GM19099 (cell line): ENCODE data around the gene ARFGAP1.

Experiments used
- POLR2A ChIP-seq: IDR thresholded peaks from 3 replicates; pipeline ENCODE4 v1.6.1; 2011; ENCODE audit warnings: low read depth; ENCODE audit not compliant: insufficient read length; ENCODE audit errors: extremely low read depth

The ARFGAP1 gene

DNA sequence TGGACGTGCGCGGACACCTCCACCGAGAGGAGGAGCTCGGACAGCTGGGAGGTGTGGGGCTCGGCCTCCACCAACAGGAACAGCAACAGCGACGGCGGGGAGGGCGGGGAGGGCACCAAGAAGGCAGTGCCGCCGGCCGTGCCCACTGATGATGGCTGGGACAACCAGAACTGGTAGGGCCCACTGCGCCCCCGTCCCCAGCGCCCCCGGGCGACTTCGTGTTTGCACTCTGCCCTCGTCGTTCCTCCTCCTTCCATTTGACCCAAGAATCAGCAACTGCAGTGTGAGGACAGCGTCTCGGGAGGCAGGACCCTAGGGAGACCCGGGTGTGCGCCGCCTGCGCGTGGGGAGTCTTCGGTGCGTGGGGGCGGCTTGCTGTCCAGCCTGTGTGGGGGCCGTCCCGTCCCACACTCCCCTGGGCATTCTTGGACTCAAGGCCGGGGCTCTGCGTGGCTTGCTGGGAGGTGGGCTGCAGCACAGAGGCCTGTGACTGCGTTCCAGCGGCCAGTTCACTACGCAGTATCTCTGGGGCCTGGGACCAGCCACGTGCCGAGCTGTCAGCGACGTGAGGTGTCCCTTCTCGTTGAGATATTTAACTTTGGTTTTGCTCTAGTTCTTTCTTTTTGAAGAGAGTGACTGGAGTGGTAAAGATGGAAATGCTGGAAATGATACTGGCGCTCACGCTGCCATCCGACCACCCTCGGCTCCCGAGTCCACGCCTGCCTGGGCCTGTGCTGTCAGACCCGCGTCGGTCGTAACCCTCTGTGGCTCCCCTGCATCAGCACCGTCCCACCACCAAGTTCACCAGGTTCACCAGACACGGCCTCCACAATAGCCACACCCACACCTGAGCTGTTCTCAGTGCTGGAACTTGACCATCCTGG is 15.3 kb downstream of the ARFGAP1 start:
- no peak for TF ChIP-seq POLR2A

- TF ChIP-seq POLR2A, result no peak
These were observed 16.1 kb downstream of the ARFGAP1 start for GRCh38 chr20:63288581-63289251.

GRCh38 chr20:63289311-63290135 is 16.9 kb downstream of the ARFGAP1 start:
- no peak for TF ChIP-seq POLR2A

DNA sequence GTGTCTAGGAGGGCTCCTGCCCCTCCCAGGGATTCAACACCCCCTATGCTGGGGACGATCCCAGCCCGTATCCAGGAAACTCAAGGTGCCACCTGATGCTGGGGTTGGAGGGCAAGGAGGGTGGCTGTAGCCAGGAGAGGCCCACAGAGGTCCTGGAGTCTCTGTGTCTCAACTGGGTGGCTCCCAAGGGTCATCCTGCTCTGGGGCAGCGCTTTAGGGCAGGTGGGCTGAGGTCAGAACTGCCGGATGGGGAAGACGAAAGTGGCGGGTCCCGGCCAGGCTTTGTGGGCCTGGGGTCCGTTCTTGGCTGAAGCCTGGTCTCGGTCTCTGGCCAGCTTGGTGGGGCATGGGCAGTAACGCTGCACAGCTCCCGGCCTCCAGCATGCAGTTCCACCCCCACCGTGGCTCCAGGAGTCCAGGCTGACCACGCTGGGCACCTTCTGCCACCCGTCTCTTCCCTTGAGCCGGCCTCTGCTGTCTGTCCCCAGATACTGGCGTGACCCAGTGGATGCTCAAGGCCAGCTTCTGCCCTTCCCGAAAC is 17.6 kb downstream of the ARFGAP1 start:
- TF ChIP-seq POLR2A, result no peak

GRCh38 chr20:63290677-63291472 is 18.3 kb downstream of the ARFGAP1 start:
- TF ChIP-seq POLR2A, result no peak

DNA sequence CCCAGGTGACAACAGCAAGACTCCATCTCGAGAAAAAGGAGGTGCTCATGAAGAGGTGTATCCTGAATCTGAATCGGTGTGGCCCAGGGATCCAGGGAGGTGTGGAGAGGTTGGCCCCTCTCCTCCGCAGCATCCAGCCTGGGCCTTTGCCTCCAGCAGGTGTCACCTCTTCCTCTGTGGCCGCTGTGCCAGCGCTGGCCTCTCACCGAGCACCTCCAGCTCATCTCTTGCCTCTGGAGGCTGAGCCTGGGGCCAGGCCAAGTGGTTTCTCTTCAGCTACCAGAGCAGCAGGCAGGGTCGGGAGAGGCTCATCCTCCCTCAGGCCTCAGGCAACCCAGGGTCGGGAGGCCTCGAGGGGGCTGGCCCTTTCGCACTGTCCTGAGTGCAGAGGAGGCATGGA is 19.2 kb downstream of the ARFGAP1 start:
- no peak for TF ChIP-seq POLR2A

- no peak for TF ChIP-seq POLR2A
These were observed 19.7 kb downstream of the ARFGAP1 start for GRCh38 chr20:63292292-63292701.

DNA sequence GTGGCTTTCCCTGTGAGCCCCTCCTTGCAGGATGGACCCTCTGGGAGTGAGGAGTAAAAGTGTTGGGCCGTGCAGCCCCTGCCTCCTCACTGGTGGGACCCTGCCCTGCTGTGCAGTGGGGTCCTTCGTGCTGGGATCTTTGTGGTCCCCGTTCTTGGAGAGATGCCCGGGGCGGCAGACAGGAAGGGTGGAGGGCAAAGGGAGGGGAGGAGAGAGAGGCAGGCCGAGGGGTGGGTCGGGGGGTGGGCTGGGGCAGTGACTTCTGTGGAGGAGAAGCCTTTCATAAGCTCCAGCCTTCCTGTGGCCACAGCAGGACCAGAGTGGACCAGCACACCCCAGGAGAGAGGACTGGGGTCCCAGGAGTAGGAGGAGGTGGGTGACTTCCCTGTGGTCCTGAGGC is 20.3 kb downstream of the ARFGAP1 start, which contains the start of gene COL20A1:
COL20A1 (plus strand) TSS at position 283 of the 400 bp plus-strand sequence. CDS start 1,922 bp downstream, outside the sequence.
- TF ChIP-seq POLR2A, result no peak

- no peak for TF ChIP-seq POLR2A
These were observed 20.8 kb downstream of the ARFGAP1 start for GRCh38 chr20:63293456-63293855.

- no peak for TF ChIP-seq POLR2A
These were observed 21.4 kb downstream of the ARFGAP1 start for GRCh38 chr20:63293871-63294535.

- TF ChIP-seq POLR2A, result no peak
These were observed 21.9 kb downstream of the ARFGAP1 start for GRCh38 chr20:63294536-63294900.

GRCh38 chr20:63295018-63295417 is 22.4 kb downstream of the ARFGAP1 start:
- TF ChIP-seq POLR2A, result no peak

DNA sequence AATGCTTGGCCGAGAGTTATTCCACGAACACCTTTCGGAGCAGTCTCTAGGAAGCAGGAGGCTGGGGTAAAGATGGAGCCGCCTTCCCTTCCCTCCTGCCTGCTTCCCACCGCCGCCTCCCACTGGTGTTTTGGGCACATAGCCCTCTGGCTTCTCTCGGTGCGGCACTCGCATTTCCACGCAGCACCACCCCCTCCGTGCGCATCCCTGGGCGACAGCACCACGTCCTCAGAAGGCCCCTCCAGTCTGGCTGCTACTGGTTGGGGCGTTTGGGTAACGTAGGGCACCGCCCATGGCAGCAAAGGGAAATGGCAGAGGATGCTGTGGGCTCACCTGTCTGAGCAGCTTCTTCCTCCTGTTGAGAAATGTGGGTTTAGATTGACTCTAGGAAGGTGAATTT is 22.8 kb downstream of the ARFGAP1 start:
- no peak for TF ChIP-seq POLR2A

DNA sequence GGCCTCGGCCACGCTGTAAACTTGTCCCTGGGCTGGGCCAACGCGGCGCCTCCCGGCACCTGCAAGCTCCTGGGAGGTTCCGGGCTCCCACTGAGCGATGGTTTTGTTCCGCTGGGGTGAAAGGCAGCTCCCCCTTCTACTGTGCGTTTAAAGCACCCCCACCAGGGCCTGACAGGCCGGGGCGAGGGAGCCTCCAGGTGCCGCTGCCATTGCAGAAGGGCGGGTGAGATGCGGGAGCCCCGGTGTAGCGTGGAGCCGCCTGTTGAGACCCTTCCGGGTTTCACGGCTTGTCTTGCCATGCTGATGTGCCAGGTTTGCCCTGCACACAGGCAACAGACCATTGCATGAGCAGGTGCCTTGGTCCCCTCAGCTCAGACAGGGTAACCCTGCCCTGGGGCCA is 23.2 kb downstream of the ARFGAP1 start:
- TF ChIP-seq POLR2A, result no peak
